PC-9 (cell line): ENCODE data around the gene DPYD.

ENCODE experiments used
- CTCF ChIP-seq: fragments of 200-600 bp; sonication (generic); conservative IDR thresholded peaks from 2 replicates; pipeline ENCODE4 v1.6.1; 2017; ENCODE audit warnings: mixed run types, antibody characterized with exemption, mild to moderate bottlenecking, moderate library complexity
- EZH2 ChIP-seq: fragments of 200-600 bp; sonication (generic); IDR thresholded peaks from 2 replicates; pipeline ENCODE4 v1.8.0; 2017; ENCODE audit warnings: antibody characterized with exemption, low read depth

GRCh38 chr1:97728436-97728835, 192.4 kb downstream of the DPYD start:
- TF ChIP-seq EZH2 (no peak), CTCF (no peak)
